ENCODE data around the gene ASPG. TPM values are rescaled to one million over a fixed set of nuclear protein-coding genes. Genes with fewer than 3 reads are reported as not detected.

Gene ASPG
- total RNA-seq, 6 donors from 2014 or later: 5.2 to 14.7 (median 12.5) TPM; not detected in 1

GRCh38 chr14:104062281-104062680 lies 23.2 kb upstream of the ASPG start:
- Histone ChIP-seq H3K36me3 (no peaks in the 10 kb centered on the region), H3K27me3 (no peaks in the 10 kb centered on the region), H3K27ac (no peak overlapping the region), H3K4me3 (no peak overlapping the region), H3K4me1 (no peaks in the 10 kb centered on the region), H3K9me3 (peaks cover 4 to 13% (median 10%) of the 10 kb centered on the region in 4 donors)
- ATAC-seq (ENCODE audit: low FRiP score in 2 of 2) (no peak), DNase-seq (no peak)
- 92 to 100% methylated on average over 1 of the region's 1 CpG for WGBS, 2 donors
- TF ChIP-seq EP300 (IDR thresholded peaks at IDR 0.05) (no peak), CTCF (IDR thresholded peaks at IDR 0.05) (no peak), POLR2A (IDR thresholded peaks at IDR 0.05) (no peak), POLR2AphosphoS5 (IDR thresholded peaks at IDR 0.05) (no peak)

GRCh38 chr14:104064003-104064402 lies 21.5 kb upstream of the ASPG start:
- 81 to 87% methylated on average over 9 to 10 of the region's 10 CpGs for WGBS, 2 donors
- Histone ChIP-seq H3K36me3 (no peaks in the 10 kb centered on the region), H3K4me3 (no peak overlapping the region), H3K9me3 (peaks cover 4 to 13% (median 10%) of the 10 kb centered on the region in 4 donors), H3K27me3 (no peaks in the 10 kb centered on the region), H3K27ac (no peak overlapping the region), H3K4me1 (no peaks in the 10 kb centered on the region)
- TF ChIP-seq EP300 (IDR thresholded peaks at IDR 0.05) (no peak), POLR2AphosphoS5 (IDR thresholded peaks at IDR 0.05) (no peak), POLR2A (IDR thresholded peaks at IDR 0.05) (no peak), CTCF (IDR thresholded peaks at IDR 0.05) (no peak)
- no peak for DNase-seq
- ATAC-seq (ENCODE audit: low FRiP score in 2 of 2): no peak

GRCh38 chr14:104066279-104066678 lies 19.2 kb upstream of the ASPG start:
- ATAC-seq (ENCODE audit: low FRiP score in 2 of 2) (no peak), DNase-seq (no peak)
- no peaks in the 10 kb centered on the region for H3K4me1 ChIP-seq
- 85% methylated on average over 5 of the region's 5 CpGs; no CpG with 5 or more reads in 1 of the 2 donors for WGBS, 2 donors
- H3K27ac ChIP-seq: no peak overlapping the region
- H3K27me3 ChIP-seq: no peaks in the 10 kb centered on the region
- TF ChIP-seq POLR2A (IDR thresholded peaks at IDR 0.05) (no peak), EP300 (IDR thresholded peaks at IDR 0.05) (no peak), CTCF (IDR thresholded peaks at IDR 0.05) (no peak), POLR2AphosphoS5 (IDR thresholded peaks at IDR 0.05) (no peak)
- no peak overlapping the region for H3K4me3 ChIP-seq
- H3K36me3 ChIP-seq: no peaks in the 10 kb centered on the region
- peaks cover 4 to 13% (median 10%) of the 10 kb centered on the region in 4 donors for H3K9me3 ChIP-seq

GRCh38 chr14:104066719-104067295 lies 18.7 kb upstream of the ASPG start:
- Histone ChIP-seq H3K36me3 (no peaks in the 10 kb centered on the region), H3K27ac (no peak overlapping the region), H3K4me3 (no peak overlapping the region), H3K27me3 (no peaks in the 10 kb centered on the region), H3K4me1 (no peaks in the 10 kb centered on the region), H3K9me3 (peaks cover 4 to 13% (median 10%) of the 10 kb centered on the region in 4 donors)
- TF ChIP-seq POLR2A (IDR thresholded peaks at IDR 0.05) (no peak), EP300 (IDR thresholded peaks at IDR 0.05) (no peak), POLR2AphosphoS5 (IDR thresholded peaks at IDR 0.05) (no peak), CTCF (IDR thresholded peaks at IDR 0.05) (no peak)
- DNase-seq (no peak), ATAC-seq (ENCODE audit: low FRiP score in 2 of 2) (no peak)
- whole genome bisulfite sequencing, 2 donors: 78 to 79% methylated on average over 3 to 4 of the region's 4 CpGs

GRCh38 chr14:104069541-104069940 lies 16.0 kb upstream of the ASPG start:
- Histone ChIP-seq H3K4me1 (no peaks in the 10 kb centered on the region), H3K27ac (no peak overlapping the region), H3K27me3 (no peaks in the 10 kb centered on the region), H3K4me3 (no peak overlapping the region), H3K9me3 (peaks cover 4 to 18% (median 11%) of the 10 kb centered on the region in 4 donors), H3K36me3 (no peaks in the 10 kb centered on the region)
- WGBS, 2 donors: 81 to 85% methylated on average over 7 of the region's 7 CpGs
- ATAC-seq (ENCODE audit: low FRiP score in 2 of 2) (no peak), DNase-seq (no peak)
- TF ChIP-seq POLR2AphosphoS5 (IDR thresholded peaks at IDR 0.05) (no peak), POLR2A (IDR thresholded peaks at IDR 0.05) (no peak), EP300 (IDR thresholded peaks at IDR 0.05) (no peak), CTCF (IDR thresholded peaks at IDR 0.05) (no peak)

All from upper lobe of left lung (tissue), 6 donors.